NCI-H146 treated with DMSO at 0.1 percent for 48 hours (cell line): Measurements from ENCODE around the gene TMEM184A.

ENCODE experiments used
- DNase-seq: peaks from one replicate; lab custom pipeline; 2025; ENCODE audit not compliant: unreplicated experiment; lab: John Stamatoyannopoulos, UW

The TMEM184A gene

GRCh38 chr7:1569016-1569415, 13.0 kb upstream of the TMEM184A start:
- no peak for DNase-seq

- no peak for DNase-seq
Measured at GRCh38 chr7:1567896-1568510, 12.0 kb upstream of the TMEM184A start.

- DNase-seq, result no peak
Measured at GRCh38 chr7:1567049-1567771, 11.2 kb upstream of the TMEM184A start.

- no peak for DNase-seq
Measured at GRCh38 chr7:1566687-1567048, 10.7 kb upstream of the TMEM184A start.

- no peak for DNase-seq
Measured at GRCh38 chr7:1564603-1565022, 8.6 kb upstream of the TMEM184A start.

- DNase-seq, result no peak
Measured at GRCh38 chr7:1563981-1564602, 8.1 kb upstream of the TMEM184A start.

GRCh38 chr7:1562597-1563051, 6.6 kb upstream of the TMEM184A start:
- DNase-seq, result no peak

- DNase-seq, result no peak
Measured at GRCh38 chr7:1562116-1562515, 6.1 kb upstream of the TMEM184A start.

GRCh38 chr7:1561036-1561940, 5.3 kb upstream of the TMEM184A start:
- no peak for DNase-seq

GRCh38 chr7:1560620-1561031, 4.6 kb upstream of the TMEM184A start:
- DNase-seq, result no peak

- DNase-seq, result no peak
Measured at GRCh38 chr7:1559626-1560590, 3.9 kb upstream of the TMEM184A start.

- no peak for DNase-seq
Measured at GRCh38 chr7:1558841-1559625, 3.0 kb upstream of the TMEM184A start.

GRCh38 chr7:1558181-1558811, 2.3 kb upstream of the TMEM184A start:
- no peak for DNase-seq

- no peak for DNase-seq
Measured at GRCh38 chr7:1557771-1558170, 1.8 kb upstream of the TMEM184A start.

- DNase-seq, result no peak
Measured at GRCh38 chr7:1557006-1557405, 1.0 kb upstream of the TMEM184A start.

GRCh38 chr7:1555046-1555812, 776 bp downstream of the TMEM184A start:
- peak; percentile 83 for DNase-seq

GRCh38 chr7:1554333-1555045, 1.5 kb downstream of the TMEM184A start:
- no peak for DNase-seq
